Fibroblast of lung (primary cell): ENCODE results near the gene MESP1.

ENCODE experiments used
- EZH2 ChIP-seq: IDR thresholded peaks from 2 replicates; pipeline ENCODE4 v1.5.1; 2012; ENCODE audit warnings: low read length, control low read depth, mild to moderate bottlenecking; ENCODE audit errors: missing control alignments
- TF ChIP-seq, protein P1 (sequence below), 2 donors: IDR thresholded peaks in 1 of 2; conservative IDR thresholded peaks in 1 of 2; 1 replicate in 1 of 2; 2 replicates in 1 of 2; pipeline ENCODE4 v1.5.1; 2011 to 2012; ENCODE audit warnings: low read length in 2 of 2, control low read depth in 1 of 2, inconsistent platforms in 1 of 2, low read depth in 1 of 2, mild to moderate bottlenecking in 1 of 2

GRCh38 chr15:89753855-89754254 is 2.8 kb upstream of the MESP1 start:
- no peak for TF ChIP-seq EZH2
- TF ChIP-seq, protein P1, sequence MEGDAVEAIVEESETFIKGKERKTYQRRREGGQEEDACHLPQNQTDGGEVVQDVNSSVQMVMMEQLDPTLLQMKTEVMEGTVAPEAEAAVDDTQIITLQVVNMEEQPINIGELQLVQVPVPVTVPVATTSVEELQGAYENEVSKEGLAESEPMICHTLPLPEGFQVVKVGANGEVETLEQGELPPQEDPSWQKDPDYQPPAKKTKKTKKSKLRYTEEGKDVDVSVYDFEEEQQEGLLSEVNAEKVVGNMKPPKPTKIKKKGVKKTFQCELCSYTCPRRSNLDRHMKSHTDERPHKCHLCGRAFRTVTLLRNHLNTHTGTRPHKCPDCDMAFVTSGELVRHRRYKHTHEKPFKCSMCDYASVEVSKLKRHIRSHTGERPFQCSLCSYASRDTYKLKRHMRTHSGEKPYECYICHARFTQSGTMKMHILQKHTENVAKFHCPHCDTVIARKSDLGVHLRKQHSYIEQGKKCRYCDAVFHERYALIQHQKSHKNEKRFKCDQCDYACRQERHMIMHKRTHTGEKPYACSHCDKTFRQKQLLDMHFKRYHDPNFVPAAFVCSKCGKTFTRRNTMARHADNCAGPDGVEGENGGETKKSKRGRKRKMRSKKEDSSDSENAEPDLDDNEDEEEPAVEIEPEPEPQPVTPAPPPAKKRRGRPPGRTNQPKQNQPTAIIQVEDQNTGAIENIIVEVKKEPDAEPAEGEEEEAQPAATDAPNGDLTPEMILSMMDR (conservative IDR thresholded peaks at IDR 0.05 in 1 of 2, IDR thresholded peaks at IDR 0.05 in 1 of 2; ENCODE audit: low read depth in 1 of 2, low read length in 2 of 2) = no peak
